ENCODE results near the gene EVA1A.

DNA sequence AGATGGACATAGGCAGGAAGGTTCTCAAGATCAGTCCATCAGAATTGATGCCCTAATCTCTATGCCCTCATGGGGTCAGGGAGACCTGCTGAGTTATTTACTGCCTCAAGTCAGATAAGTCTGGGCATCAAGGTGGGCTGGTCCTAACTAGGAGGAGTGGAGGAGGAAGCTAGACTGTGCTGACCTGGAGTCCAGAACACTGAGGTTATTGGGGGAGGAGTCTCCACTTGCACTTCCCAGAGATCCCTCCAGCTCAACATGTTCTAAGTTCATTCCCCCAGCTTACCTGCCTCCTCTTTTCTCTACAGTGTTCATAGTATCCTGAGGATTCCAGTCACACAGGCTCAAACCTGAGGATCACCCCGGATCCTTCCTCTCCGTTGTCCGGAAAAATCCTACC is 19.3 kb downstream of the EVA1A start:
- TF ChIP-seq CTCF (conservative IDR thresholded peaks at IDR 0.05; ENCODE audit: low read depth in 2 of 2) = no peak
- no peak for TF ChIP-seq REST (IDR thresholded peaks at IDR 0.05; ENCODE audit: unreplicated experiment)
- no peak for TF ChIP-seq POLR2AphosphoS5 (IDR thresholded peaks at IDR 0.05; ENCODE audit: low read depth)
- TF ChIP-seq CREB1 (CRISPR knock-in tag; IDR thresholded peaks at IDR 0.05; ENCODE audit: low read depth) = no peak
- TF ChIP-seq EZH2 (IDR thresholded peaks at IDR 0.05; ENCODE audit: low read depth, unreplicated experiment) = no peak
- no peak for TF ChIP-seq JUNB (IDR thresholded peaks at IDR 0.05; ENCODE audit: unreplicated experiment)
- TF ChIP-seq EZH2phosphoT487 (IDR thresholded peaks at IDR 0.05; ENCODE audit: unreplicated experiment) = no peak
- TF ChIP-seq ZNF114 (CRISPR knock-in tag; IDR thresholded peaks at IDR 0.05) = no peak
